ENCODE results near the gene SLC16A10. TPM values are rescaled to one million over a fixed set of nuclear protein-coding genes. Genes with fewer than 3 reads are reported as not detected.

Gene SLC16A10
- total RNA-seq, 1 donor from 2014 or later = 32.2 TPM

DNA sequence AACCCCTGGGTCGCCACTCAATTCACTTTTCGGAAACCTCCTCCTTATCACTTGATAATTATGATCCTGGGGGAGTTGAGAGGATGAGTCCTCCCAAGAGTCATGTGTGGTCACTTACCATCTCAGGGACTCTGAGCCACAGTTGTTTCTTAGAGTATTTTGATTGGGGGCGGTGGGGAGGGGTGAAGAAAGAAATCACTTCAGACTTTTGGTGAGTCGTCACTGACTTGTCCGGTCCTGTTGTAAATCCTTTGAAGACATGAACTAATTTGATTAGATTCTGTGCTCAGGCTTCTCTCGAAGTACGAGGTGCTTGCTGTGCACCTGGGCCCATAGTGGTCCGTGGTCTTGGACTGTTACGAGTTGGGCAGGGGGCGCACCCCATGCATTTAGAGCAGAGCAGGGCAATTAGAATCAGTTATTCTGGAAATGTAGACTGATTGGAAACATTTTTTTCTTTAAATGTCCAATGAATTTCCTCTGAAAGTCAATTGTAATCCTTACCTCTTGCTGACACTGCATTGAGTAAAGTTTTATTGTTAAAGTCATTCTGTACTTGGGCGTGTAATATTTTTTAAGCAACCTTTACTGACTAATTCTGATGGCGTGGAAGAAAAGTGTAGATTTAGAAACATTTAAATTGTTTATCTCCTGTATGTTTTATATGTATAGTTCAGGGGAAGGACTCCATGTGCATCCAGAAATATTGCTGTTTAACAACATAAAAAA is 173.4 kb downstream of the SLC16A10 start:
- no peak for DNase-seq

- DNase-seq = no peak
Measured at GRCh38 chr6:111263837-111264236, 176.5 kb downstream of the SLC16A10 start.

DNA sequence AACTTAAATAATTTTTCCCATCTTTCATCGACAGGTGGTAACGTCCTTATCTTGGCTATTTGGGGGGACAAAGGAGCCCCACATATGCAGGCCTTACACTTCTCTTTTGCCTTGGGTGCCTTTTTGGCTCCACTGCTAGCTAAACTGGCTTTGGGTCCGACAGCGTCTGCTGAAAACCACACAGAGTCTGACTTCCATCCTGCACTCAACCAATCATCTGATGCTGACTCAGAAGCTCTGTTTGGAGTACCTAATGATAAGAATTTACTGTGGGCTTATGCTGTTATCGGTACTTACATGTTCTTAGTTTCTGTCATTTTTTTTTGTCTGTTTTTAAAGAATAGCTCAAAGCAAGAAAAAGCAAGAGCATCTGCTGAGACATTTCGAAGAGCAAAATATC is 178.5 kb downstream of the SLC16A10 start:
- no peak for DNase-seq

- no peak for DNase-seq
Measured at GRCh38 chr6:111266276-111266675, 179.0 kb downstream of the SLC16A10 start.

- DNase-seq = no peak
Measured at GRCh38 chr6:111267764-111268333, 180.5 kb downstream of the SLC16A10 start.

GRCh38 chr6:111269401-111269970 is 182.2 kb downstream of the SLC16A10 start:
- no peak for DNase-seq

DNA sequence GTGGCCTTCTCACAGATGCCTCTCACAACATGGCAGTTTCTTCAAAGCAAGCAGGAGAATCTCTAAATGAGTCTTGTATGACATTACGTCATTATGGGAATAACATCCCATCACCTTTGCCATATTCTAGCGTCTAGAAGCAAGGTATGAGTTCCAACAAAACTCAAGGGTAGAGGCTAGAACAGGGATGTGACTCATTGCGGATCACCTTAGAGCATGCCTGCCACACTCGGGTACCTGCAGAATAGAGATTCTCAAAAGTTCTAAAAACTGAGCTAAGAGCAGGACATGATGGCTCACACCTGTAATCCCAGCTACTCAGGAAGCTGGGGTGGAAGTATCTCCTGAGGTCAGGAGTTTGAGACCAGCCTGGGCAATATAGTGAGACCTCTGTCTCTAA is 182.8 kb downstream of the SLC16A10 start:
- no peak for DNase-seq

DNA sequence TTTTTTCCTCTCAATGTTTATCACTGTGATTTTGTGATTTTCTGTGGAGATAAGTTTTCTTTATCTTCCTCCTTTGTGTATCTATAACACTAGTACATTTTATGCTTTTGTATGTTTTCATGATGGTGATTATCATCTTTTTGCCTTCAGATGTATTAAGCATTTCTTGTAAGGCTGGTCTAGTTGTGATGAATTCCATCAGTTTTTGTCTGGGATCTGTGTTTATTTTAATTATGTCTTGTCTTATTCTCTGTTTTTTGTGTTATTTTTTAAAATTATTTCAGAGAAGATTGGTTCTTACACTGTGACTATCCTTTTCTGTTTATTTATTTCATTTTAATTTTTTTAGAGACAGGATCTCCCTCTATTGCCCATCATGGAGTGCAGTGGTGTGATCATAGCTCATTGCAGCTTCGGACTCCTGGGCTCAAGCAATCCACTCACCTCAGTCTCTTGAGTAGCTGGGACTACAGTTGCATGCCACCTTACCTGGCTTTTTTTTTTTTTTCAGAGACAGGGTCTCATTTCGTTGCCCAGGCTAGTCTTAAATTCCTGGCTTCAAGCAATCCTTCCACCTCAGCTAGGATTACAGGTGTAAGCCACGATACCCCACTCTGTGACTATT is 187.4 kb downstream of the SLC16A10 start:
- DNase-seq = no peak

- DNase-seq = no peak
Measured at GRCh38 chr6:111276335-111276734, 189.0 kb downstream of the SLC16A10 start.

GRCh38 chr6:111276736-111277135 is 189.4 kb downstream of the SLC16A10 start:
- no peak for DNase-seq

DNA sequence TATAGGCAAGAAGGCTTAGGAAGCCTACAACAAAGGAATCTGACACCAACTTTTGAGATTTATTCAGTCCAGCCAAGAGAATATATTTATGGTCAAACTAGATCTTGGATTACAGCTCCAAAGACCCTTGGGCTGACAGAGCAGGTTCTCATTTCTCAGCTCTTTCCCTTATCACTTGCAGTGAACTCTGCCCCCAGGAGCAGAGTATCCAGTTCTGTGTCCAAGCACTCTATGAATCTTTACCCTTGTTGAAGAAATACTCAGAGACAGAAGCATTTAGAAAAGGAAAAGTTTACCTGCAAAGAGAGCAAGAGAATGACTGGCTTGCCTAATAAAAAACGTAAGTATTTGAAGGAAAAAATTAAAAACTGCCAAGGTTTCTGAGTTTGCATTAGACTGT is 190.5 kb downstream of the SLC16A10 start:
- DNase-seq = no peak

DNA sequence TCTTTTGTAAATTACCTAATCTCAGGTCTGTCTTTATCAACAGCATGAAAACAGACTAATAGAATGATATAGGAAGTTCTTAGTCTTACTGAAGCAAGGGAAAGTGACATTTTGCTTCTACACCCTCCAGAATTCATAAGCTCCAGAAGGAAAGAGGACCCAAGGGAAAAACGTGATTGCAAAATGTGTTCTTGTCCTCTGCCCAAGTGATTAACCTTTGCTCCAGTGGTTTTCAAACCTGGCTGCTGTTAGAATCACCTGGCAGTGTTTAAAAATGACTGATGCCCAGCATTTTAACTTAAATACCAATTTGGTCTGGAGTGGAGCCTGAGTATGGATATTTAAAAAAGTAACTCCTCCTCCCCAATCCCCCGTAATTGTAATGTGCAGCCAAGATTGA is 191.4 kb downstream of the SLC16A10 start:
- no peak for DNase-seq

DNA sequence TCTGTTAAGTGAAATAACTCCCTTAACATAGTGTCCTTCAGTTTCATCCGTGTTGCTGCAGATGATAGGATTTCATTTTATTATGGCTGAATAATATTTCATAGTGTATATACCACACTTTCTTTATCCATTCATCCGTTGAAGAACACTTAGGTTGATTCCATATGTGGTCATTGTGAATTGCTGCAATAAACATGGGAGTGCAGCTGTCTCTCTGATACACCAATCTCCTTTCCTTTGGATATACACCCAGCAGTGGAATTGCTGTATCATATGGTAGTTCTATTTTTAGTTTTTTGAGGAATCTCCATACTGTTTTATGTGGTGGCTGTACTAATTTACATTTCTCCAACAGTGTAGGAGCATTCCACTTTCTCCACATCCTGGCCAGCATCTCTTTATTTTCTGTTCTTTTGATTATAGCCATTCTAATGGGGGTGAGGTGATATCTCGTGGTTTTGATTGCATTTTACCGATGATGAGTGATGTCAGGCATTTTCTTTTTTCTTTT is 193.2 kb downstream of the SLC16A10 start:
- DNase-seq = no peak

Small RNAs within 50 kb of the gene (small RNA-seq; reads per million reads assigned to genes)
- not detected for gene RNU6-960P (ENCODE audit: low replicate concordance)

Other genes with a start within 250 kb of the SLC16A10 start
- gene AMD1, start 212.7 kb upstream of the SLC16A10 start, total RNA-seq = 65.6 TPM
- 44.7 TPM for gene GTF3C6, start 128.8 kb upstream of the SLC16A10 start, total RNA-seq
- gene RPF2, start 105.5 kb upstream of the SLC16A10 start, total RNA-seq = 23.7 TPM